H4 (cell line): ENCODE measurements around the gene AP1S1. TPM values are rescaled to one million over a fixed set of nuclear protein-coding genes. Genes with fewer than 3 reads are reported as not detected.
"Not testable (repeated sequence)": the region's sequence is repeated elsewhere in the genome, so short reads cannot be mapped to it uniquely, and the experiment has no call there.

Source experiments
- DNase-seq: peaks from one replicate; pipeline ENCODE4 v3.0.0-alpha.2; 2015; ENCODE audit warnings: low spot score
- total RNA-seq: library from RNA; depleted of rRNA; stranded (reverse); fragments of >200 nt; shearing (Covaris generic); gene quantifications from 2 replicates; pipeline ENCODE4 v1.2.3, GENCODE V29; 2014; rRNA removed

Gene AP1S1
- total RNA-seq: 148 and 186 TPM in 2 replicates

- DNase-seq: peak; percentile 94
Measured at GRCh38 chr7:101153969-101154692, at the start of gene AP1S1. AP1S1 (plus strand) TSS chr7:101154476; CDS start chr7:101154515, 39 bp downstream.

GRCh38 chr7:101104799-101105198 lies 49.5 kb upstream of the AP1S1 start:
- no peak for DNase-seq

GRCh38 chr7:101105248-101105647 lies 49.0 kb upstream of the AP1S1 start:
- not testable (repeated sequence) for DNase-seq

- DNase-seq: no peak
Measured at GRCh38 chr7:101106386-101106785, 47.9 kb upstream of the AP1S1 start.

GRCh38 chr7:101108330-101108857 lies 45.9 kb upstream of the AP1S1 start:
- DNase-seq: no peak

- DNase-seq: no peak
Measured at GRCh38 chr7:101108961-101109360, 45.3 kb upstream of the AP1S1 start.

- no peak for DNase-seq
Measured at GRCh38 chr7:101109368-101109767, 44.9 kb upstream of the AP1S1 start.

GRCh38 chr7:101111261-101111660 lies 43.0 kb upstream of the AP1S1 start:
- no peak for DNase-seq

- no peak for DNase-seq
Measured at GRCh38 chr7:101112233-101112632, 42.0 kb upstream of the AP1S1 start.

GRCh38 chr7:101113140-101113539 lies 41.1 kb upstream of the AP1S1 start:
- not testable (repeated sequence) for DNase-seq

- DNase-seq: no peak
Measured at GRCh38 chr7:101113836-101114235, 40.4 kb upstream of the AP1S1 start.

GRCh38 chr7:101114492-101114891 lies 39.8 kb upstream of the AP1S1 start:
- DNase-seq: no peak

GRCh38 chr7:101115215-101115614 lies 39.1 kb upstream of the AP1S1 start:
- no peak for DNase-seq

- DNase-seq: no peak
Measured at GRCh38 chr7:101116898-101117297, 37.4 kb upstream of the AP1S1 start.

GRCh38 chr7:101118856-101119255 lies 35.4 kb upstream of the AP1S1 start:
- no peak for DNase-seq

GRCh38 chr7:101119876-101120275 lies 34.4 kb upstream of the AP1S1 start:
- no peak for DNase-seq

- no peak for DNase-seq
Measured at GRCh38 chr7:101120315-101120714, 34.0 kb upstream of the AP1S1 start.

GRCh38 chr7:101121631-101121990 lies 32.7 kb upstream of the AP1S1 start:
- DNase-seq: not testable (repeated sequence)

- DNase-seq: peak; percentile 91
Measured at GRCh38 chr7:101121991-101122932, 32.0 kb upstream of the AP1S1 start.

- no peak for DNase-seq
Measured at GRCh38 chr7:101122933-101123702, 31.2 kb upstream of the AP1S1 start.

- no peak for DNase-seq
Measured at GRCh38 chr7:101123703-101124068, 30.6 kb upstream of the AP1S1 start.
